GM19467 (cell line): Measurements from ENCODE around the gene CIT.
"Not testable (repeated sequence)": the region's sequence is repeated elsewhere in the genome, so short reads cannot be mapped to it uniquely, and the experiment has no call there.

Experiments
- ATAC-seq: cut with Tn5 transposase; IDR thresholded peaks from one replicate; pipeline ENCODE4 v1.9.1; 2021; ENCODE audit warnings: mild to moderate bottlenecking, moderate library complexity; ENCODE audit not compliant: unreplicated experiment

CIT gene

GRCh38 chr12:119661882-119662281 lies 215.2 kb downstream of the CIT start:
- ATAC-seq: no peak

- ATAC-seq: no peak
Measured at GRCh38 chr12:119660076-119660475, 217.0 kb downstream of the CIT start.

- ATAC-seq: no peak
Measured at GRCh38 chr12:119659289-119659897, 217.7 kb downstream of the CIT start.

- not testable (repeated sequence) for ATAC-seq
Measured at GRCh38 chr12:119658166-119658565, 219.0 kb downstream of the CIT start.

- not testable (repeated sequence) for ATAC-seq
Measured at GRCh38 chr12:119657001-119657400, 220.1 kb downstream of the CIT start.

- no peak for ATAC-seq
Measured at GRCh38 chr12:119652665-119653064, 224.5 kb downstream of the CIT start.

GRCh38 chr12:119649202-119649808 lies 227.8 kb downstream of the CIT start:
- no peak for ATAC-seq

- no peak for ATAC-seq
Measured at GRCh38 chr12:119645535-119646059, 231.5 kb downstream of the CIT start.

GRCh38 chr12:119644930-119645329 lies 232.2 kb downstream of the CIT start:
- ATAC-seq: no peak

GRCh38 chr12:119642986-119643385 lies 234.1 kb downstream of the CIT start:
- ATAC-seq: no peak
